Superior temporal gyrus (tissue), 1 donor: ENCODE results near the gene LCN2.
"Not testable (repeated sequence)": the region's sequence is repeated elsewhere in the genome, so short reads cannot be mapped to it uniquely, and the experiment has no call there.

ENCODE experiments used
- DNase-seq: peaks from one replicate; pipeline ENCODE4 v3.0.0-alpha.2; 2016; ENCODE audit errors: extremely low spot score

Gene LCN2

GRCh38 chr9:128128836-128129590 is 20.2 kb upstream of the LCN2 start:
- DNase-seq: no peak

DNA sequence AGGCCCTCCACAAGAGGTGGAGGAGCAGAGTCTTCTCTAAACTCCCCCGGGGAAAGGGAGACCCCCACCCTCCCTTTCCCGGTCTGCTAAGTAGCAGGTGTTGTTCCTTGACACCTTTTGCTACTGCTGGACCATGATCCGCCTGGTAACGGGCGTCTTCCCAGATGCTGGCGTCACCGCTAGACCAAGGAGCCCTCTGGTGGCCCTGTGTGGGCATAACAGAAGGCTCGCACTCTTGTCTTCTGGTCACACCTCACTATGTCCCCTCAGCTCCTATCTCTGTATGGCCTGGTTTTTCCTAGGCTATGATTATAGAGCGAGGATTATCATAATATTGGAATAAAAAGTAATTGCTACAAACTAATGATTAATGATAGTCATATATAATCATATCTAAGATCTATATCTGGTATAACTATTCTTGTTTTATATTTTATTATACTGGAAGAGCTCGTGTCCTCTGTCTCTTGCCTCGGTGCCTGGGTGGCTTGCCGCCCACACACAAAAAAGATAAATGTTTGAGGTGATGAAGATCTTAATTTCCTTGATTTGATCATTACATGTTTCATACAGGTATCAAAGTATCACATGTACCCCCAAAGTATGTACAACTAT is 19.2 kb upstream of the LCN2 start:
- not testable (repeated sequence) for DNase-seq

DNA sequence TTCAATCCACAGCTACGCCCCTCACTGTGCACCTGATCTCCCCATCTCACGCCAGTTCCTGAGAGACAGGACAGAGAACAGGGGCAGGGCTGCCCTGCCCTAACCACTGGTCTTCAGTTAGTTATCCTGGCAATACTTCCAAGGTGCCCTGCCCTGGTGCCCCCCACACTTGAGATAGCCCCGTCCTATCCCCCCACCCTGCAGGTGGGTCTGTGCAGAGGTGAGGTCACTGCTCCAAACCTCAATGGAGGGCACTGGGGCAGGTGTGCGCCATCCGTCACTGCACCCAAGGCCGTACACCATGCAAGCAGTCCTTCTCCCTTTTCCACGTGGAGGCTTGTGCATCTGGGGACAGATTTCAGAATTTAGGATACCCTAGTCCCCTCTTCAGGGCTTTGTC is 18.6 kb upstream of the LCN2 start:
- DNase-seq: not testable (repeated sequence)

DNA sequence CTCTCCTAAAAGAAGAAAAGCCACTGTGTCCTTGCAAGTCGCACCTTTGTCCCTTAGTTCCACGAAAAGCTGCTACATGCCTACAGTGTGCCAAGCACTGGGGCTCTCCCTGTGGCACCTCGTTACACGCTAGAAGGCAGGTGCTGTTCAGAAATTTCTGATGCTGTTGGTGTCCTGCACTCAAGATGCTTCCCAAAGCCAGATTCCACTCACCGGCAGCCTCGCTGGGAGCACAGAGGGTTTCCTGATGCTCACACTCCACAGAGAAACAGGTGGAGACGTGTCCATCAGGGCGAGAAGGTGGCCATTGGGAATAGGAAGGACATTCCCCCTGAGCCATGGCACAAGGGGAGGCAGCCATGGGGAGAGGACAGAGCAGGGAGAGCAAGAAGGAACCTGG is 17.9 kb upstream of the LCN2 start:
- DNase-seq: not testable (repeated sequence)

DNA sequence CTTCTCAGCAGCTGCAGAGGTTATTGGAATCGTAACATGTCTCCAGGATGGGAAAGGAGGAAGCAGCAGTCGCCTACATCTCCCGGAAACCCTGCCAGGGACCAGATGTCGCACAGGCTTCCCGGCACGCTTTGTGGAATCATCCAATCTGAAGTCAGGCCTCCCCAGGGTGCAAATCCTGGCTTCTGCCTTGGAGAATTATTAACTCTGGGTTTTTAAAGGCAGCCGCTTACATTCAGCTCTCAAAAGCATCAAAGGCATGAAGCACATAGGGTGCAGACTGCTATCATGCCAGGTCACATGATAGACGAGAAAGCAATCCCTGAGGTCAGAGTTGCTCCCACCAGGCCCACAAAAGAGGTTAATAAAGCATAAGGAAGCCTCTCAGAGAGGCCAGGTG is 17.1 kb upstream of the LCN2 start:
- DNase-seq: not testable (repeated sequence)

DNA sequence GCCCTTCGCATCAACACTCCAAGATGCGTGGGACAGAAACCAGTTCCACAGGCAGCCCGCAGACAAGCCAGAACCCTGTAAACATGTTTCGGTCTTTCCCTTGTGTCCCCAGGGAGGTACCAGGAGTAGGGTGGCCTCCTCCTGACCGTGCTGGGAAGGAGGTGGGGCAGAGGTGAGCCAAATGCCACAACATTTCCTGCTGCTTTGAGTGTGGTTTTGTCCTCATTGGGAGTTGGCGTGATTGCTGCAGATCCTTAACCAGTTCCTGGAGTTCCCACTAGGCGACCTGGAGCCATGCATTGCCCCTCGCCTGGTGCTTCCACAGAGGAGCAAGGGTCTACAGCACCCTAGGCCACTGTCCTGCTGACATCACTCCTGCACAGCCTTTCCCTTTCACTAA is 13.7 kb upstream of the LCN2 start:
- not testable (repeated sequence) for DNase-seq

- DNase-seq: no peak
Measured at GRCh38 chr9:128136816-128137793, 12.1 kb upstream of the LCN2 start.

DNA sequence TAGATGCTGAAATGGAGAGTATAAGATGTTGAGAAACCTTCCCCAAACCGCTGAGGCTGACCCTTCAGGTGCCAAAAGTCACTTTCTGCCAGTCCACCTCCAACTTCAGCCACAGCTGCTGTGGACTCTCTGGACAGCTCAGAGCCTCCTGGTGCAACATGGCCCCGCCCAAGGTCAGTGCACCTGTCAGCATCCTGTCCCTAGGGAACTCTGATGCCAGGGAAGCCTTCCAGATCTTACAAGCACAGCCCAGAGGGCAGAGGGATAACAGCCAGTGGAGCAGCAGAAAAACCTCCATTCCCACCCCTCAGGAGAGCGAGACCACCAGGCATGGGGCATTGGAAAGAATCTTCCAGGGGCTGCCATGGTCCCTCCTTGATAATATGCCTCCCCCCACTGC is 11.3 kb upstream of the LCN2 start:
- DNase-seq: no peak

GRCh38 chr9:128139621-128140020 is 9.6 kb upstream of the LCN2 start:
- DNase-seq: no peak

DNA sequence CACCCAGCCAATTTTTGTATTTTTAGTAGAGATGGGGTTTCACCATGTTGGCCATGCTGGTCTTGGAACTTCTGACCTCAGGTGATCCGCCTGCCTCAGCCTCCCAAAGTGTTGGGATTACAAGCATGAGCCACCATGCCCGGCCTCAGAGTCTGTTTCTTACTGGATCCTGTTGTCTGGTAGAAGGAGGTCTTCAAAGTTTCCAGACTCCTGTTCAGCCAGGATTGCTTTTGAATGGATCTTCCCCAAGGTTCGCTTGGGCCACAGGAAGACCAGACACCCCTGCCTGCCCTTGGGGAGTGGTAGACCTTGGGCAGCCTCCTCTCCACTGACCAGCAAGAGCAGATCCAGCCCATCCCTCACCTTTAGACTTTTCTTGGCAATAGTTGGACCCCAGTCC is 7.6 kb upstream of the LCN2 start:
- no peak for DNase-seq

DNA sequence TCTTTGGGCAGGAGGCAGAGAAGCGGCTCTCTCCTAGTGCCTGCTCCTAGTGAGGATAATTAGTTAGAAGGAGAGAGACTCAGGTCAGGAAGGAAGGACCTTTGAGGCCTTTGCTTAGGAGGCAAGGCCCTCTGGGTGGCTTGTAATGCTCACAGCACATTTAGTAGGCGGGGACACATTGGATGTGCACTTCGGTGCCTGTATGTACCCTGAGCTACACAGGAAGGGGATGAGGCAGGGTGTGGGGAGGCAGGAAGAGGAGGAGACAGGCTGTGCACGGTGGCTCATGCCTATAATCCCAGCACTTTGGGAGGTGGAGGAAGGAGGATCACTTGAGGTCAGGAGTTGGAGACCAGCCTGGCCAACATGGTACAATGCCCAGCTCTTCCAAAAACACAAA is 7.2 kb upstream of the LCN2 start:
- DNase-seq: no peak

- DNase-seq: no peak
Measured at GRCh38 chr9:128142596-128142995, 6.7 kb upstream of the LCN2 start.

DNA sequence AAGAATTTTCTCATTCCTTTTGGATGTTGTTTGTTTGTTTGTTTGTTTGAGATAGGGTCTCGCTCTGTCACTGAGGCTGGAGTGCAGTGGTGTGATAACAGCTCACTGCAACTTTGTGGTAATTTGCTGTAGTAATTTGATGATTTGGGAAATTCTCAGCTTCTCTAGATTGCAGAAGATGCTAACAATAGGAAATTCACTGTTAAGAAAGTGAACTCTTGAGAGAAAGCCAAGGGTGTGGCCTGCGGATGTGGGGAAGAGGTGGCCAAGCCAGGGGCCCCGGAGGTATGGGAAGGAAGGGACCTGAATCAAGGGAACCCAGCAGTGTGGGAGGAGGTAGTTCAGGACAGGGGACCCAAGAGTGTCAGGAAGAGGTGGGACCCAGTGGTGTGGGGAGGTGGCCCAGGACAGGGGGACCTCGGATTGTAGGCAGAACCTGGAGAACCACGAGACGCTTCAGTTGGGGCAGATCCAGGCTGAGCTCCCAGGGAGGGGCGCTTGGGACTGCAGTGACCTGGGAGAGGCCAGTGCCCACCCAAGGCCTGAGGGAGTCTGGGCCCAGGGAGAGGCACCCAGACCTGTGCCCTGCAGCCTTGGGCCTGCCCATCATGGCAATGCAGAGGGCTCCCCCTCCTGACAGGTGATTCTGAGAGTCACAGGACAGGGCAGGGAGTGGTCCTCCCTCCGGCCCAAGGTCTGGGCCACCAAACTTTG is 5.6 kb upstream of the LCN2 start:
- no peak for DNase-seq

- no peak for DNase-seq
Measured at GRCh38 chr9:128144239-128145181, 4.7 kb upstream of the LCN2 start.

- DNase-seq: no peak
Measured at GRCh38 chr9:128145536-128145935, 3.7 kb upstream of the LCN2 start.

DNA sequence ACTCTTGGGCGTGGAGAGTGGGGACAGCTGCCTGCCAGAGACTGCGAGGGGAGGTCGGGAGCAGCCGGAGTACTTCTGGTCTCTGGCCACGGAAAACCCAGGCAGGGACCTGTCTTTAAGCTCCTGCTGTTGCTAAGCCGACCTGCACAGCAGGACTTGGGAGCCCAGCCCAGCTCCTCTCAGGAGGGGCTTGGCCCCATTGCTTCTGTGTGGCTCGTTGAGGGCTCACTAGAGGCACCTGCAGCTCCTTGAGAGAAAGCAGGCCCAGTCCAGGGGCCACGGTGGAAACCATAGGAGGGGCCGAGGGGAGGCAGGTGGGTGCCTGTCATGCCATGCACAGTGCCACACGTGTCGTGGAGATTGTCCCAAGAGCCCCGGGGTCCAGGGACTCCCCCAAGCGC is 3.3 kb upstream of the LCN2 start:
- DNase-seq: no peak

DNA sequence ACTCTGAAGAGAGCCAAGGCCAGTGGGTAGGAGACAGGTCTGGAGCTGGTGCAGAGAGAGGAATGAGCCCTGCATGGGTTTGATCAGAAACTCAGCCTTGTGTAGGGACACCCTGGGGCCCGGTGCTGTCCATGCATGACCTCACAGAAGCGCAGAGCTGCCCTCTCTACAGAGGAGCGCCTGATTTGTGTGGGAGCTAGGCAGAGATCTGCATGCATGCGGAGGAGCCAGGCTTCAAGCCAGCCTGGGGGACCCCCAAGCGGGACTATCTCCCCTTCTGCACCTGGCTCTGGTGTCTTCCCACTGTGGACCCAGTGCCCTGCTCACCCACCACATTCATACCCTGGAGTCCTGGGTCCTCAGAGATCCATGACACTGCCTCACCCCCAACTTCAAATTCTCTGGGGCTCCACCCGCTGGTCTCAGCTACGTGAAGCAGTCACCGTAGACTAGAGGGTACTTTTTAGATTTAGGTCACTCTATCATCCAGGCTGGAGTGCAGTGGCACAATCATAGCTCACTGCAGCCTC is 2.6 kb upstream of the LCN2 start:
- no peak for DNase-seq

DNA sequence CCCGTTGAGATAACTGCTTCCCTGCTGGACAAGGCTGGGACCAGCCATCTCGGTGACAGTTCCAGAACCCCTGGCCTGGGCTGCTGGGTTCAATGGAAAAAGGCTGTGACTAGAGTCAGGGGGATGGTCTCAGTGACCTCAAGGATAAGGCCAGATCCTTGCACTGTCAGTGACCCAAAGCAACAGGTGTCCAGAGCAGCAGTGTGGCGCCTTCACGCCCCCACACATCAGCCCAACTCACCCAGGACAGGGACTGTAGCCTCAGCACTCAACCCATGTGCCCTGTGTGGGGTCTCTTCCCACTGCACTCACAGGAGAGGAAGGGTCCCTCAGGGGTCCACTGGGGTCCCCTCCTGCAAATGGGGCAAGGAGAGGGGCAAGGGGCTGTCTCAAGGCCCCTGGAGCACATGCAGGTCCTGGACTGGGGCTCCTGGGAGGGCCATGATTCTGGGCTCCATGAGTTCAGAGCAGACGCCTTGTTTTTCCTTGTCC is 698 bp upstream of the LCN2 start:
- no peak for DNase-seq

DNA sequence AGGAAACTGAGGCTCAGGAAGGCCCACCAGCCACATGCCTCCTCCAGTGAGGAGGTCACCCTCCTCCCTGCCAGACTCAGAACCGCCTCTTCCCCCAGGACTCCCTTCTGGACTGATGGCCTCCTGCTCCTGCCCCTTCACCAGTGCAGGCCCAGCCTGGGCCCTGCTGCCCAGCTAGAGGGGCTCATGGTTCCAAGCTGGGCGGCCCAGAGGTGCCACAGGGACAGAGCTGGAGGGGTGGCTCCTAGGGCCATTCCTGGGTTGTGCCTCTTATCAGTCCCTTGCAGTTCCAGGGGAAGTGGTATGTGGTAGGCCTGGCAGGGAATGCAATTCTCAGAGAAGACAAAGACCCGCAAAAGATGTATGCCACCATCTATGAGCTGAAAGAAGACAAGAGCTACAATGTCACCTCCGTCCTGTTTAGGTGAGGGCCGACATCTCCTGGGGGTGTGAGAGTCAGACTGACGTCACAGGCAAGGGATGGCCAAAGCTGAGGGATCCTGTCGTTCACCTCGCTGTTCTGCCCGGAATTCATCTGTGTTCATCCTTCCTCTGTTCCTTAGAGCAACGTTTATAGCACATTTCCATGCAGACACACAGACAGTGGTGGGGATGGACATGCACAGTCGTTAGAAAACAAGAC is 819 bp downstream of the LCN2 start:
- no peak for DNase-seq
